T-cell (primary cell): Measurements from ENCODE around the gene RBM12. TPM values are rescaled to one million over a fixed set of nuclear protein-coding genes. Genes with fewer than 3 reads are reported as not detected.
"Not testable (repeated sequence)": the region's sequence is repeated elsewhere in the genome, so short reads cannot be mapped to it uniquely, and the experiment has no call there.

Experiments used
- ATAC-seq, 4 experiments: fragments of 200-7000 bp in 3 of 4; fragments of 150-1000 bp in 1 of 4; cut with Tn5 transposase; replicated peaks in 1 of 4; 1 replicate in 3 of 4; 2 replicates in 1 of 4; pipeline ENCODE4 v1.10.0; 2021; ENCODE audit warnings: moderate library complexity in 3 of 4, mild to moderate bottlenecking in 2 of 4, moderate number of reproducible peaks in 1 of 4
- CTCF ChIA-PET, 2 donors: fragments of 300-600 bp; sonication (Branson Sonifier 250); formaldehyde crosslinking; loops; one replicate each; lab custom pipeline; 2022; ENCODE audit warnings: antibody characterized with exemption in 2 of 2; lab: Charles Lee
- POLR2A ChIA-PET, 2 donors: fragments of 300-600 bp; sonication (Branson Sonifier 250); formaldehyde crosslinking; loops; one replicate each; lab custom pipeline; 2022; ENCODE audit warnings: antibody characterized with exemption in 2 of 2; lab: Charles Lee
- DNase-seq, 35 experiments: peaks; one replicate each; pipeline versions ENCODE4 v3.0.0 to v3.0.0-alpha.2; 2013 to 2023
- H3K27ac ChIP-seq: one replicate; pipeline ENCODE4 v1.5.1; 2013; ENCODE audit warnings: low read length
- H3K27me3 ChIP-seq, 2 experiments: replicated peaks in 1 of 2; 1 replicate in 1 of 2; 2 replicates in 1 of 2; pipeline versions ENCODE4 v1.6.1 to v1.7.0; 2013; ENCODE audit warnings: low read length in 1 of 2, mixed read lengths in 1 of 2; ENCODE audit not compliant: control insufficient read depth in 2 of 2, insufficient read depth in 2 of 2; ENCODE audit errors: extremely low read depth in 1 of 2
- H3K36me3 ChIP-seq, 2 donors: 1 replicate in 1 of 2; 2 replicates in 1 of 2; pipeline versions ENCODE4 v1.6.1 to v1.7.0; 2013; ENCODE audit warnings: low read length in 1 of 2; ENCODE audit not compliant: control insufficient read depth in 2 of 2, insufficient read depth in 1 of 2; ENCODE audit errors: extremely low read depth in 1 of 2
- H3K4me1 ChIP-seq, 2 experiments: 1 replicate in 1 of 2; 2 replicates in 1 of 2; pipeline versions ENCODE4 v1.6.1 to v1.7.0; 2013; ENCODE audit warnings: low read length in 2 of 2, mixed read lengths in 1 of 2; ENCODE audit not compliant: insufficient read depth in 2 of 2, control insufficient read depth in 1 of 2; ENCODE audit errors: extremely low read depth in 1 of 2
- H3K4me3 ChIP-seq, 2 donors: 1 replicate in 1 of 2; 2 replicates in 1 of 2; pipeline versions ENCODE4 v1.5.1 to v1.7.0; 2013; ENCODE audit warnings: mild to moderate bottlenecking in 2 of 2, low read length in 1 of 2, moderate library complexity in 1 of 2; ENCODE audit not compliant: control insufficient read depth in 1 of 2; ENCODE audit errors: extremely low read depth in 1 of 2
- H3K9me3 ChIP-seq: 2 replicates; pipeline ENCODE4 v1.7.0; 2013
- H3K27ac Mint-ChIP-seq, 2 donors: one replicate each; pipeline ENCODE4 v1.8.0; 2020 to 2021; ENCODE audit warnings: mild to moderate bottlenecking in 2 of 2, mixed read lengths in 2 of 2
- H3K27me3 Mint-ChIP-seq, 2 donors: one replicate each; pipeline ENCODE4 v1.8.0; 2021 to 2022; ENCODE audit warnings: mixed read lengths in 2 of 2
- H3K36me3 Mint-ChIP-seq: one replicate; pipeline ENCODE4 v1.8.0; 2021; ENCODE audit warnings: mixed read lengths
- H3K4me1 Mint-ChIP-seq, 3 donors: one replicate each; pipeline ENCODE4 v1.8.0; 2020 to 2022; ENCODE audit warnings: mixed read lengths in 3 of 3, mild to moderate bottlenecking in 1 of 3
- H3K4me3 Mint-ChIP-seq, 3 donors: one replicate each; pipeline ENCODE4 v1.8.0; 2020 to 2022; ENCODE audit warnings: mild to moderate bottlenecking in 3 of 3, mixed read lengths in 3 of 3, moderate library complexity in 3 of 3
- H3K9me3 Mint-ChIP-seq, 3 donors: one replicate each; pipeline ENCODE4 v1.8.0; 2020 to 2022; ENCODE audit warnings: mixed read lengths in 3 of 3
- WGBS: methylation state at CpG from one replicate; pipeline ENCODE4 v1.1.5; 2013; ENCODE audit warnings: missing lambda C conversion rate; ENCODE audit not compliant: insufficient coverage; 5-methylcytosine and 5-hydroxymethylcytosine counted together
- total RNA-seq, 35 experiments: library from RNA in 6 of 35; stranded (reverse) in 6 of 35; fragments of 120-200 nt in 1 of 35; gene quantifications; one replicate each; pipeline versions ENCODE4 v1.2.1 to v1.2.4 and lab custom pipeline; 2013 to 2026

The RBM12 gene
- total RNA-seq, 5 donors from 2014 or later (not counting 1 experiment from before 2014, with no cell fraction given) = 89.5 to 113 (median 109) TPM

DNA sequence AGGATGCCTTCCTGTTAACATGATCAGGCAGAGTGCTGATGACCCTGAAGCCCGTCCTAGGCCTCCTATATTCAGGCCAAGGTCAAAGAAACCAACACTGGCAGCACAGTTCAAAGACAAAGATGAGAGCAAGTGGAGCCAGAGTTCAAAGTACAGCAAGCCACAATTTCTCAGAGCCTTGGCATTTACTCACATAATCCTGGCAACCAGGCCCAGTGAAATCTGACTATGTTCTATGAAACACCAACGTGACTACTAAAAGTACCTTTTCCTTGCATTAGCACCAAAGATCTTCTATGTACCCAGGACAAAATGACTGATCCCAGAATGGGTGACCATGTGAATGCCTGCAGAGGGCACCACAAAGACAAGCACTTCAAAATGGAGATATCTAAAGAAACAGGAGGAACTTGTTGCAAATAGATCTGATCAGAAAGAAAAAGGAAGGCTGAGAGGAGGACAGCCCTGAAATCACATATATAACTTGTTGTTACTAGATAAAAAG lies 30.6 kb upstream of the RBM12 start:
- no peaks in the 10 kb centered on the region for H3K9me3 Mint-ChIP-seq
- Histone ChIP-seq H3K4me3 (no peak overlapping the region), H3K36me3 (peaks cover 8 to 37% of the 10 kb centered on the region in 2 donors), H3K27me3 (no peaks in the 10 kb centered on the region), H3K4me1 (peaks cover 16 to 19% of the 10 kb centered on the region in 2 experiments), H3K9me3 (no peaks in the 10 kb centered on the region), H3K27ac (no peak overlapping the region)
- WGBS = 60% methylated on average over 1 of the region's 2 CpGs
- H3K27me3 Mint-ChIP-seq = no peaks in the 10 kb centered on the region
- H3K27ac Mint-ChIP-seq = peak overlapping the region; percentile 14 to 20
- peaks cover 23% of the 10 kb centered on the region for H3K36me3 Mint-ChIP-seq
- CTCF ChIA-PET = no interaction called here
- H3K4me3 Mint-ChIP-seq = no peak overlapping the region
- no peak for DNase-seq
- POLR2A ChIA-PET = interaction anchor here in 1 of 2 donors (0.7 kb wide), 1 partner anchor 59 kb away, joined by 3 read pairs; no protein-coding TSS in a partner anchor
- no peak for ATAC-seq
- peaks cover 32 to 41% (median 34%) of the 10 kb centered on the region in 3 donors for H3K4me1 Mint-ChIP-seq

DNA sequence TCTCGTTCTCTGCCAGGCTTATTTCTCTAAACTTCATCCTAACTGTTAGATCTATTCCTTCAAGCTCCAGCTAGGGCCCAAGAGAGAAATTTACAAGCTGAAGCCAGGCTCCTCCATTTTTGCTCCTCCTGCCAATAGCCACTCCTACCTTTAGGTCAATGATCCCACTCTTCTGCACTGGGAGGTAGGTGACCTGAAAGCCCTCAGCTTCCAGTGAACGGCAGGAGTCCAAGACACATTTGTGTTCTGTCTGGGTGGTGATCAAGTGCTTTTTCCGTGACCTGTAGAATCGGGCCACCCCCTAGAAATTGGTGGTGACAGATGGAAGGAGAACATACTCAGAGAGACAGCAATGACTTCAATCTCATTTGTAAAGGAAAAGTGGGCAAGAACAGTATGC lies 25.6 kb upstream of the RBM12 start:
- H3K36me3 Mint-ChIP-seq = peaks cover 36% of the 10 kb centered on the region
- H3K36me3 ChIP-seq = peaks cover 7 to 56% of the 10 kb centered on the region in 2 donors

DNA sequence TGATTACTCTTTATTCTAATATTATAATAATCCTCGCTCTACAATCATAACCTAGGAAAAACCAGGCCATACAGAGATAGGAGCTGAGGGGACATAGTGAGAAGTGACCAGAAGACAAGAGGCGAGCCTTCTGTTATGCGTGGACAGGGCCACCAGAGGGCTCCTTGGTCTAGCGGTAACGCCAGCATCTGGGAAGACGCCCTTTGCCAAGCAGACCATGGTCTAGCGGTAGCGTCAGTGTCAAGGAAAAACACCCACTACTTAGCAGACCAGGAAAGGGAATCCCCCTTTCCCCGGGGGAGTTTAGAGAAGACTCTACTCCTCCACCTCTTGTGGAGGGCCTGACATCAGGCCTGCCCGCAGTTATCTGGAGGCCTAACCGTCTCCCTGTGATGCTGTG lies 22.2 kb upstream of the RBM12 start:
- not testable (repeated sequence) for H3K4me1 ChIP-seq, H3K4me3 ChIP-seq, H3K9me3 ChIP-seq, H3K27ac Mint-ChIP-seq, H3K4me3 Mint-ChIP-seq, H3K27ac ChIP-seq, ATAC-seq, H3K27me3 Mint-ChIP-seq, H3K9me3 Mint-ChIP-seq, DNase-seq, H3K27me3 ChIP-seq, H3K4me1 Mint-ChIP-seq
- CTCF ChIA-PET = interaction anchor here in 1 of 2 donors (0.6 kb wide), 1 partner anchor 82 kb away, joined by 3 read pairs; no protein-coding TSS in a partner anchor
- H3K36me3 ChIP-seq = peaks cover 4 to 37% of the 10 kb centered on the region in 2 donors
- WGBS = 100% methylated on average over 4 of the region's 11 CpGs
- POLR2A ChIA-PET = interaction anchor here (0.6 to 0.7 kb wide), 5 partner anchors 16 to 125 kb away, joined by 3 to 7 read pairs (median 3); no protein-coding TSS in a partner anchor
- H3K36me3 Mint-ChIP-seq = peaks cover 29% of the 10 kb centered on the region

More for the DNA sequence above, 25.6 kb upstream of the RBM12 start:
- H3K27ac ChIP-seq = no peak overlapping the region
- Mint-ChIP-seq H3K27me3 (no peaks in the 10 kb centered on the region), H3K9me3 (no peaks in the 10 kb centered on the region), H3K4me3 (no peak overlapping the region), H3K4me1 (peaks cover 2 to 4% (median 3%) of the 10 kb centered on the region in 3 donors), H3K27ac (no peak overlapping the region)
- ChIA-PET CTCF (interaction anchor here in 1 of 2 donors (0.7 kb wide), 1 partner anchor 407 kb away, joined by 6 read pairs; no protein-coding TSS in a partner anchor), POLR2A (interaction anchor here (0.7 to 1.8 kb wide), 2 partner anchors 10 to 21 kb away, joined by 3 to 5 read pairs; no protein-coding TSS in a partner anchor)
- no peaks in the 10 kb centered on the region for H3K9me3 ChIP-seq
- H3K27me3 ChIP-seq = no peaks in the 10 kb centered on the region
- no peaks in the 10 kb centered on the region for H3K4me1 ChIP-seq
- H3K4me3 ChIP-seq = no peak overlapping the region
- ATAC-seq = no peak
- WGBS = no CpG with 5 or more reads among the region's 4 CpGs
- no peak for DNase-seq

DNA sequence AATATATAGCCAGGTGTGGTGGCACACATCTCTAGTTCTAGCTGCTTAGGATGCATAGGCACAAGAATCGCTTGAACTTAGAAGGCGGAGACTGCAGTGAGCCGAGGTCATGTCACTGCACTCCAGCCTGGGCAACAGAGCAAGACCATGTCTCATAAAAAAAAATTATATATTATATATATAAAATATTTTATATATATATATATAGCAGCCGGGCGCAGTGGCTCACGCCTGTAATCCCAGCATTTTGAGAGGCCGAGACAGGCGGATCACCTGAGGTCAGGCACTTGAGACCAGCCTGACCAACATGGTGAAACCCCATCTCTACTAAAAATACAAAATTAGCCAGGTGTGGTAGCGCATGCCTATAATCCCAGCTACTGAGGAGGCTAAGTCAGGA lies 20.7 kb upstream of the RBM12 start:
- peaks cover 33% of the 10 kb centered on the region for H3K36me3 Mint-ChIP-seq
- H3K27ac Mint-ChIP-seq, CTCF ChIA-PET, DNase-seq, H3K4me1 Mint-ChIP-seq, H3K4me3 Mint-ChIP-seq, H3K27me3 ChIP-seq, H3K4me1 ChIP-seq, H3K27me3 Mint-ChIP-seq, H3K9me3 Mint-ChIP-seq, H3K27ac ChIP-seq, H3K4me3 ChIP-seq, ATAC-seq, H3K9me3 ChIP-seq: not testable (repeated sequence)
- peaks cover 4 to 43% of the 10 kb centered on the region in 2 donors for H3K36me3 ChIP-seq
- 90% methylated on average over 2 of the region's 9 CpGs for WGBS
- POLR2A ChIA-PET = interaction anchor here in 1 of 2 donors (0.7 kb wide), 1 partner anchor 330 kb away, joined by 3 read pairs; no protein-coding TSS in a partner anchor

DNA sequence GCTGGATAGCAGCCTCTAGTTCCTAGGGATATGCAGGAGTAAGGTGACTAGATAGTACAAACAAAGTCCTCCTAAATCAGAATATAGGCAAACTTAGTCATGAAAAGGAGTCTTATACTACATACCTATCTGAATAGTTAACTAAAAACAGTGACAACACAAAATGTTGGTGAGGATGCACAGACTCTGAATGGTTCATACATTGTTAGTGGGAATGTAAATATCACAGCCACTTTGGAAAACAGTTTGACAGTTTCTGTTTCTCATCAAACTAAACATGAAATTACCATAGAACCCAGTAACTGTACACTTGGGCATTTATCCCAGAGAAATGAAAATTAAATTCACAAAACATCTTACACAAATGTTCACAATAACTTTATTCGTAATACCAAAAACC lies 17.3 kb upstream of the RBM12 start:
- ATAC-seq = no peak
- Mint-ChIP-seq H3K9me3 (no peaks in the 10 kb centered on the region), H3K4me3 (no peak overlapping the region), H3K36me3 (peaks cover 20% of the 10 kb centered on the region), H3K27ac (no peak overlapping the region), H3K27me3 (no peaks in the 10 kb centered on the region), H3K4me1 (peaks cover 0 to 2% (median 0%) of the 10 kb centered on the region in 3 donors)
- peaks cover 6 to 32% of the 10 kb centered on the region in 2 donors for H3K36me3 ChIP-seq
- H3K4me1 ChIP-seq = peaks cover 0 to 2% of the 10 kb centered on the region in 2 experiments
- H3K9me3 ChIP-seq = no peaks in the 10 kb centered on the region
- WGBS = 100% methylated on average over 1 of the region's 1 CpG
- no peak for DNase-seq
- no peaks in the 10 kb centered on the region for H3K27me3 ChIP-seq
- H3K4me3 ChIP-seq = no peak overlapping the region
- POLR2A ChIA-PET = no interaction called here
- CTCF ChIA-PET = interaction anchor here in 1 of 2 donors (0.7 kb wide), 1 partner anchor 17 kb away, joined by 3 read pairs; no protein-coding TSS in a partner anchor
- H3K27ac ChIP-seq = no peak overlapping the region

DNA sequence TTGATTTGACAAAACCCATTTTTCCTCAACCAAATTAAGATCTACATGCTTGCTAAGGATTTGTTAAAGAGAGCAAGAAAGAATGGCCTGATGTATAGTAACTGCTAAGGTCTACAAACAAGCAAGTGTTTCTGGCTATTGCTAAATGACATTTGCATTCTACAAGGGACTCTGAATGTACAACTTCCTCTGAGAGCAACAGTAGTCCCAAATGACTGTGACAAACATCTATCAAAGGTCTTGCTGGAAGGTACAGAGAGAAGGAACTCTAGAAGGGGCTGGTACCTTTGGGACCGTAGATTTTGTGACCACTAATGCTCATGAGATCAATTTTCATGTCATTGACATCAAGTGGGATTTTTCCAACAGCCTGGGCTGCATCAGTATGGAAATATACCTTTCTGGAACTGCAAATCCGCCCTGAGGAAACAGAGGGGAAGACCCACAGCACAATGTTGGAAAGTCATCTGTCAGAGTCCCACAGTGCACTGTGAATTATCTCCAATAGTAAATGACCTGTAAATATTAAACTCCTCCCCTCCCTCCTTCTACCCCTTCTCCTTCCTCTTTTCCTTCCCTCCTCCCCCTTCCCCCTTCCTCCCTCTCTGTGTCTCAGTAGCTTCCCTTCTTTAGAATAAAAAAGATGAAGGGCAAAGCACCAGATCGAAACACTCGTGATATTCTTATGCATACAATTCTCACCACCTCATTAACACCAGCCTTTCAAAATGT lies 15.9 kb upstream of the RBM12 start:
- H3K27ac Mint-ChIP-seq = no peak overlapping the region
- DNase-seq = no peak
- 80% methylated on average over 3 of the region's 4 CpGs for WGBS

More for the DNA sequence above, 15.9 kb upstream of the RBM12 start:
- ATAC-seq = no peak
- CTCF ChIA-PET = no interaction called here
- Histone ChIP-seq H3K4me3 (no peak overlapping the region), H3K9me3 (no peaks in the 10 kb centered on the region), H3K27me3 (no peaks in the 10 kb centered on the region), H3K27ac (no peak overlapping the region), H3K4me1 (peaks cover 0 to 2% of the 10 kb centered on the region in 2 experiments), H3K36me3 (peaks cover 6 to 29% of the 10 kb centered on the region in 2 donors)
- peaks cover 0 to 2% (median 0%) of the 10 kb centered on the region in 3 donors for H3K4me1 Mint-ChIP-seq
- POLR2A ChIA-PET = interaction anchor here (0.6 kb wide), 2 partner anchors 10 to 142 kb away, joined by 3 to 19 read pairs; no protein-coding TSS in a partner anchor
- no peaks in the 10 kb centered on the region for H3K9me3 Mint-ChIP-seq
- H3K4me3 Mint-ChIP-seq = no peak overlapping the region
- no peaks in the 10 kb centered on the region for H3K27me3 Mint-ChIP-seq
- peaks cover 15% of the 10 kb centered on the region for H3K36me3 Mint-ChIP-seq
